ENCODE data around the gene GTF2I.
"Not testable (repeated sequence)": the region's sequence is repeated elsewhere in the genome, so short reads cannot be mapped to it uniquely, and the experiment has no call there.

- TF ChIP-seq CTCF, POLR2A (IDR thresholded peaks at IDR 0.05): not testable (repeated sequence)
Measured at GRCh38 chr7:74728686-74729085, 71.2 kb downstream of the GTF2I start.

All from vagina (tissue), 2 donors.